OCI-LY3 (cell line): ENCODE results near the gene ZGLP1.

ENCODE experiments used
- H2AFZ ChIP-seq: fragments of 200-600, 300-600 bp; shearing (Covaris generic); 2 replicates; pipeline ENCODE4 v1.6.0; 2014; ENCODE audit warnings: antibody characterized with exemption, low read depth, low read length
- H3K27ac ChIP-seq: fragments of 200-600, 300-600 bp; sonication (generic); 2 replicates; pipeline ENCODE4 v1.5.1; 2014; ENCODE audit warnings: mild to moderate bottlenecking, low read length, moderate library complexity, mixed read lengths
- H3K27me3 ChIP-seq: fragments of 200-600, 300-600 bp; sonication (generic); 2 replicates; pipeline ENCODE4 v1.6.1; 2014; ENCODE audit warnings: low read depth, low read length, mixed read lengths
- H3K36me3 ChIP-seq: fragments of 200-600, 300-600 bp; sonication (generic); replicated peaks from 2 replicates; pipeline ENCODE3; 2014; ENCODE audit warnings: low read depth, low read length, mixed read lengths
- H3K4me1 ChIP-seq: fragments of 300-600, 200-600 bp; sonication (generic); 2 replicates; pipeline ENCODE4 v1.6.1; 2014; ENCODE audit warnings: low read length, mixed read lengths
- H3K4me2 ChIP-seq: fragments of 200-600, 300-600 bp; sonication (generic); 2 replicates; pipeline ENCODE4 v1.6.1; 2014; ENCODE audit warnings: low read length, mixed read lengths
- H3K4me3 ChIP-seq: fragments of 300-600, 200-600 bp; sonication (generic); 2 replicates; pipeline ENCODE4 v1.5.1; 2014; ENCODE audit warnings: antibody characterized with exemption, mild to moderate bottlenecking, low read length, moderate library complexity
- H3K79me2 ChIP-seq: fragments of 300-600, 200-600 bp; shearing (Covaris generic); 2 replicates; pipeline ENCODE4 v1.6.1; 2014; ENCODE audit warnings: mild to moderate bottlenecking, low read length, mixed read lengths
- H3K9ac ChIP-seq: fragments of 300-600, 200-600 bp; shearing (Covaris generic); 2 replicates; pipeline ENCODE4 v1.6.0; 2014; ENCODE audit warnings: mild to moderate bottlenecking, low read length, moderate library complexity
- H3K9me3 ChIP-seq: fragments of 200-600, 300-600 bp; shearing (Covaris generic); 2 replicates; pipeline ENCODE4 v1.6.1; 2014; ENCODE audit warnings: low read length, mixed read lengths; ENCODE audit not compliant: insufficient read depth
- H4K20me1 ChIP-seq: fragments of 200-600, 300-600 bp; sonication (generic); 2 replicates; pipeline ENCODE4 v1.6.1; 2016; ENCODE audit warnings: low read length, mixed read lengths; ENCODE audit not compliant: insufficient read depth
- EZH2phosphoT487 ChIP-seq: fragments of 200-600 bp; shearing (Covaris generic); IDR thresholded peaks from 2 replicates; pipeline ENCODE4 v1.6.1; 2018; ENCODE audit warnings: antibody characterized with exemption, mixed run types, low read depth
- TF ChIP-seq, protein P1 (sequence below): fragments of 200-600, 300-600 bp; sonication (generic); IDR thresholded peaks from 2 replicates; pipeline ENCODE4 v1.5.1; 2014; ENCODE audit warnings: antibody characterized with exemption, low read length, low read depth

ZGLP1 gene

DNA sequence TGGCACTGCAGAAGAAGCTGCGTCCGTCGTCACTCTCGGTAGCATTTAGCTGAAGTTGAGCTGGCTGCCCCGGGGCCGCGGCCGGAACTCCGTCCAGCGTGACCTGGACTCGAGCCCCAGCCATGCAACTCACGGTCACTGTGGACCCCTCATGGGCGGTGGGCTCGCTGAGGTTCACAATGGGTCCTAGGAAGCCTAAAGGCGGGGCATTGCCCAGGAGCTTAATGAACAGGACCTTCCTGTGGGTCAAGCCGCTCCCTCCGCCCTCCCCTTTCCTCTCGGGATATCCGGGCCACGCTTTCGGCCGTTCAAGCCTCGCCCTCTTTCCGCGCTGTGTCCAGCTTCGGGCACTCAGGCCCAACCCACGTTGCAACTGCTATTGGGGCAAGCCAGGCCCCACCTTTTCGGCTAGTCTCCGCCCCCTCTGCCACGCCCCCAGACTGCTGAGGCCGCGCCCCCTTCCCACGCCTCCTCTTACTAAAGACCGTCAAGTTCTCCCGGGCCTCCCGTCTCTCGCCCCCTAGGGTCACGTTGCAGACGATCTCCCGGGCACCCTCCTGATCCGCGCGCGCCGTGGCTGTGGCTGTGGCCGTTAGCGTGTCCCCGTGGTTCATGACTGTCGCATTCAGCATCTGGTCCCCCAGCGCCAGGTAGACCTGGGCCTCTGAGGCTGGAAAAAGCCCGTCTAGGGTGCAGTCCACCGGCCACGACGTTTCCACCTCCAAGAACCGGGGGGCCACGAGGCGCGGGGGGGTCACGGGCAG is 25.2 kb upstream of the ZGLP1 start:
- Histone ChIP-seq H3K27me3 (no peaks in the 10 kb centered on the region), H3K9me3 (no peaks in the 10 kb centered on the region), H3K4me3 (no peak overlapping the region), H3K36me3 (peaks cover 30% of the 10 kb centered on the region), H2AFZ (no peak overlapping the region), H3K9ac (no peak overlapping the region), H3K79me2 (peaks cover 51% of the 10 kb centered on the region), H3K4me1 (peaks cover 36% of the 10 kb centered on the region), H4K20me1 (peaks cover 19% of the 10 kb centered on the region), H3K4me2 (peak overlapping the region; percentile 69; the same call in 1 of the 2 replicates), H3K27ac (no peak overlapping the region)
- no peak for TF ChIP-seq EZH2phosphoT487
- TF ChIP-seq, protein P1, sequence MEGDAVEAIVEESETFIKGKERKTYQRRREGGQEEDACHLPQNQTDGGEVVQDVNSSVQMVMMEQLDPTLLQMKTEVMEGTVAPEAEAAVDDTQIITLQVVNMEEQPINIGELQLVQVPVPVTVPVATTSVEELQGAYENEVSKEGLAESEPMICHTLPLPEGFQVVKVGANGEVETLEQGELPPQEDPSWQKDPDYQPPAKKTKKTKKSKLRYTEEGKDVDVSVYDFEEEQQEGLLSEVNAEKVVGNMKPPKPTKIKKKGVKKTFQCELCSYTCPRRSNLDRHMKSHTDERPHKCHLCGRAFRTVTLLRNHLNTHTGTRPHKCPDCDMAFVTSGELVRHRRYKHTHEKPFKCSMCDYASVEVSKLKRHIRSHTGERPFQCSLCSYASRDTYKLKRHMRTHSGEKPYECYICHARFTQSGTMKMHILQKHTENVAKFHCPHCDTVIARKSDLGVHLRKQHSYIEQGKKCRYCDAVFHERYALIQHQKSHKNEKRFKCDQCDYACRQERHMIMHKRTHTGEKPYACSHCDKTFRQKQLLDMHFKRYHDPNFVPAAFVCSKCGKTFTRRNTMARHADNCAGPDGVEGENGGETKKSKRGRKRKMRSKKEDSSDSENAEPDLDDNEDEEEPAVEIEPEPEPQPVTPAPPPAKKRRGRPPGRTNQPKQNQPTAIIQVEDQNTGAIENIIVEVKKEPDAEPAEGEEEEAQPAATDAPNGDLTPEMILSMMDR, result no peak

DNA sequence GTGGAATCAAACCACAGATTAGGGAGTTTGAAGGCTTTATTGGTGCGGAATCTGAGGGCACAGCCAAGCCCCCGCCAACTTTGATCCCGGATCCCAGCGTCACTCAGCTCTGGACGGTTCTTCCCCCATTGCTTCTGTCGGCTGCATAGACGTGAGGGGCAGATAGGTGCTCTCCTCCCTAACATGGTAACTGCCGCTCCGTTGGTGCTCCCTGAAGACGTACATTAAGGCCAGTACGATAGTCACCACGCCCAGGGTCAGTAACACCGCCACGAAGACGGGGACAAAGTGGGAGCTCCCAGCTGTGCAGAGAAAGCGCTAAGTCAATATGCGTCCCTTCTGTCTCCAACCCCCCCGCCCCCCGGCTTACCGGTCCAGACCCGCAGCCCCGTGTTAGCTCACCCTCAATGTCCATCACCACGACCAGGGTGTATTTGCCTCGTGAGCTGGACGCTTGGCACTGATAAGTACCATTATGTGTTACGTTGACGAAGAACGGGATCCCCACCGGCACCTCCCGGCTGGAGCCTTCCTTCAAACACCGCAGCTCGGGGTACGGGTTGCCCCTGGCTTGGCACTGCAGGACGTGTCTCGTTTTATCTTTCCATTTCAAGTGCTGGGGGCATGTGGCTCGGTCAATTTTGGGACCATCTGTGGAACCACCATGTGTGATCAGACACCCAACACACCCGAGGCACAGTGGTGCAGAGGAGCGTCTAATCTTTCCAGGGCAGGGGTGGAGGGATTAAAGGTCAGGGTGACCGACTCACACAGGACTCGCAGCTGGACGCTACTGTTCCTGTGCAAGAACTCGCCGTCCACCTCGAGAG is 24.4 kb upstream of the ZGLP1 start:
- peaks cover 56% of the 10 kb centered on the region for H3K79me2 ChIP-seq
- no peak for TF ChIP-seq EZH2phosphoT487
- TF ChIP-seq, protein P1, result no peak
- H3K9me3 ChIP-seq, result no peaks in the 10 kb centered on the region
- peaks cover 19% of the 10 kb centered on the region for H4K20me1 ChIP-seq
- H2AFZ ChIP-seq, result no peak overlapping the region
- H3K9ac ChIP-seq, result peak overlapping the region; percentile 46
- no peaks in the 10 kb centered on the region for H3K27me3 ChIP-seq
- H3K4me1 ChIP-seq, result peaks cover 31% of the 10 kb centered on the region
- peak overlapping the region; percentile 69 for H3K4me2 ChIP-seq
- H3K4me3 ChIP-seq, result peak overlapping the region; percentile 93
- peaks cover 38% of the 10 kb centered on the region for H3K36me3 ChIP-seq
- H3K27ac ChIP-seq, result peak overlapping the region; percentile 22

DNA sequence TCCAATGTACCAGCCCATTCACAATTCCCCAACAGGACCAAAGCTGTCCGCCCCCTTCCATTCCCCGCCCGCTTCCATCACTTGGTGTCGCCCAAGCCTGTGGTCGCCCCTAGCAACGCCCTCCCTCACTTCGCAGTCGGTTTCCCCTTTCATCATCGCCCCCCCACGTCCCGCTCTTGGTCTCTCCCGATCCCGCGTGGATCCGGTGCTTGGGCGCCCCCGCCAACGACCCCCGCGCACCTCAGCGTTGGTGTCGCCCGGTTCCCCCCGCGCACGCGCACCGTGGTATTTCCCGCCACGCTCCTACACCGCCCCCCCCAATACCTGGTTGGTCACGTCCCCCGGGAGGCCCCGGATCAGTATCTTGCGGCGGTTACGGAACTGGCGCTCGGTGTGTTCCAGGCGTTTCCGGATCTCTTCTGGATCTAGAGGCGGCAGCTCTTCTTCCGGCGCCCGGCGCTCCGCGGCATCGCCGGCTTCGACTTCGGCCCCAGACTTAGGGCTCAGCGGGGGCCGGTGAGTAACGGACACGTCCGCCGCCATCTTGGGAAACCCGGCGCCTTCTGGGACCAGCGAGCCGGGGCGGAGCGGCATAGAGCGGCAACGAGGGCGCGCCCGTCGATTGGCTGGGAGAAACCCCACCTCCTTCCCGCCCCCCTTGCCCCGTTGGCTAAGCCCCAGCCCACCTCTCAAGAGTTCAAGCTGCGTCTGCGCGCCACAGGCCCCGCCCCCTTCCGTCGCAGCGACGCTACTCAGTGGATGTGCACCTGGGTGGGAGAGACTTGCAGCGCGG is 23.5 kb upstream of the ZGLP1 start, which contains the start of gene RAVER1:
TSS of gene RAVER1 (minus strand) at position 565 of the 793 bp plus-strand sequence. CDS start at position 543, 22 bp downstream.
- Histone ChIP-seq H3K27me3 (no peaks in the 10 kb centered on the region), H3K9me3 (no peaks in the 10 kb centered on the region), H4K20me1 (peaks cover 19% of the 10 kb centered on the region), H3K4me2 (peak within 1 kb of the TSS; percentile 99), H3K9ac (peak within 1 kb of the TSS; percentile 87), H3K79me2 (peaks cover 57% of the 10 kb centered on the region), H3K36me3 (peaks cover 46% of the 10 kb centered on the region), H3K4me3 (peak within 1 kb of the TSS; percentile 93), H2AFZ (peak within 1 kb of the TSS; percentile 44; the same call in 1 of the 2 replicates), H3K4me1 (peaks cover 23% of the 10 kb centered on the region), H3K27ac (peak within 1 kb of the TSS; percentile 83)
- no peak for TF ChIP-seq EZH2phosphoT487
- TF ChIP-seq, protein P1, result no peak
